Measurements from ENCODE around the gene SLC44A4. TPM values are rescaled to one million over a fixed set of nuclear protein-coding genes. Genes with fewer than 3 reads are reported as not detected.

Gene SLC44A4
- total and polyA plus RNA-seq, 9 of the 15 experiments (the other 6 are each of a cell fraction or from before 2014, with no cell fraction given): 7.9 to 18.6 (median 11.2) TPM

GRCh38 chr6:31900917-31901414 lies 22.2 kb upstream of the SLC44A4 start (continued):
- TF ChIP-seq, protein P1, sequence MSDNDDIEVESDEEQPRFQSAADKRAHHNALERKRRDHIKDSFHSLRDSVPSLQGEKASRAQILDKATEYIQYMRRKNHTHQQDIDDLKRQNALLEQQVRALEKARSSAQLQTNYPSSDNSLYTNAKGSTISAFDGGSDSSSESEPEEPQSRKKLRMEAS (CRISPR knock-in tag; IDR thresholded peaks at IDR 0.05): peak; percentile 92
- TF ChIP-seq POLR2B (IDR thresholded peaks at IDR 0.05; ENCODE audit: low read depth, partially characterized antibody): no peak
- TF ChIP-seq NCOA1 (IDR thresholded peaks at IDR 0.05; ENCODE audit: low read depth): no peak
- TF ChIP-seq BRF1 (IDR thresholded peaks at IDR 0.05; ENCODE audit: borderline replicate concordance, extremely low read depth, insufficient read length): no peak
- TF ChIP-seq NFXL1 (CRISPR knock-in tag; IDR thresholded peaks at IDR 0.05): no peak
- TF ChIP-seq RAD21 (CRISPR knock-in tag; conservative IDR thresholded peaks at IDR 0.05 in 1 of 2, IDR thresholded peaks at IDR 0.05 in 1 of 2): peak in 1 of 2 experiments; percentile 11; a peak in 1 of 4 replicates
- TF ChIP-seq, protein P2, sequence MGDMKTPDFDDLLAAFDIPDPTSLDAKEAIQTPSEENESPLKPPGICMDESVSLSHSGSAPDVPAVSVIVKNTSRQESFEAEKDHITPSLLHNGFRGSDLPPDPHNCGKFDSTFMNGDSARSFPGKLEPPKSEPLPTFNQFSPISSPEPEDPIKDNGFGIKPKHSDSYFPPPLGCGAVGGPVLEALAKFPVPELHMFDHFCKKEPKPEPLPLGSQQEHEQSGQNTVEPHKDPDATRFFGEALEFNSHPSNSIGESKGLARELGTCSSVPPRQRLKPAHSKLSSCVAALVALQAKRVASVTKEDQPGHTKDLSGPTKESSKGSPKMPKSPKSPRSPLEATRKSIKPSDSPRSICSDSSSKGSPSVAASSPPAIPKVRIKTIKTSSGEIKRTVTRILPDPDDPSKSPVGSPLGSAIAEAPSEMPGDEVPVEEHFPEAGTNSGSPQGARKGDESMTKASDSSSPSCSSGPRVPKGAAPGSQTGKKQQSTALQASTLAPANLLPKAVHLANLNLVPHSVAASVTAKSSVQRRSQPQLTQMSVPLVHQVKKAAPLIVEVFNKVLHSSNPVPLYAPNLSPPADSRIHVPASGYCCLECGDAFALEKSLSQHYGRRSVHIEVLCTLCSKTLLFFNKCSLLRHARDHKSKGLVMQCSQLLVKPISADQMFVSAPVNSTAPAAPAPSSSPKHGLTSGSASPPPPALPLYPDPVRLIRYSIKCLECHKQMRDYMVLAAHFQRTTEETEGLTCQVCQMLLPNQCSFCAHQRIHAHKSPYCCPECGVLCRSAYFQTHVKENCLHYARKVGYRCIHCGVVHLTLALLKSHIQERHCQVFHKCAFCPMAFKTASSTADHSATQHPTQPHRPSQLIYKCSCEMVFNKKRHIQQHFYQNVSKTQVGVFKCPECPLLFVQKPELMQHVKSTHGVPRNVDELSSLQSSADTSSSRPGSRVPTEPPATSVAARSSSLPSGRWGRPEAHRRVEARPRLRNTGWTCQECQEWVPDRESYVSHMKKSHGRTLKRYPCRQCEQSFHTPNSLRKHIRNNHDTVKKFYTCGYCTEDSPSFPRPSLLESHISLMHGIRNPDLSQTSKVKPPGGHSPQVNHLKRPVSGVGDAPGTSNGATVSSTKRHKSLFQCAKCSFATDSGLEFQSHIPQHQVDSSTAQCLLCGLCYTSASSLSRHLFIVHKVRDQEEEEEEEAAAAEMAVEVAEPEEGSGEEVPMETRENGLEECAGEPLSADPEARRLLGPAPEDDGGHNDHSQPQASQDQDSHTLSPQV (IDR thresholded peaks at IDR 0.05): peak; percentile 87
- TF ChIP-seq PPARD (CRISPR knock-in tag; IDR thresholded peaks at IDR 0.05): no peak
- no peak for TF ChIP-seq ID3 (CRISPR knock-in tag; IDR thresholded peaks at IDR 0.05)
- peak; percentile 39; the same call in 1 of the 2 replicates for TF ChIP-seq ID3 (tag; IDR thresholded peaks at IDR 0.05)
- no peak for TF ChIP-seq KLF16 (IDR thresholded peaks at IDR 0.05)
- TF ChIP-seq ASH1L (IDR thresholded peaks at IDR 0.05; ENCODE audit: borderline replicate concordance, low read depth, partially characterized antibody): no peak
- TF ChIP-seq, protein P3, sequence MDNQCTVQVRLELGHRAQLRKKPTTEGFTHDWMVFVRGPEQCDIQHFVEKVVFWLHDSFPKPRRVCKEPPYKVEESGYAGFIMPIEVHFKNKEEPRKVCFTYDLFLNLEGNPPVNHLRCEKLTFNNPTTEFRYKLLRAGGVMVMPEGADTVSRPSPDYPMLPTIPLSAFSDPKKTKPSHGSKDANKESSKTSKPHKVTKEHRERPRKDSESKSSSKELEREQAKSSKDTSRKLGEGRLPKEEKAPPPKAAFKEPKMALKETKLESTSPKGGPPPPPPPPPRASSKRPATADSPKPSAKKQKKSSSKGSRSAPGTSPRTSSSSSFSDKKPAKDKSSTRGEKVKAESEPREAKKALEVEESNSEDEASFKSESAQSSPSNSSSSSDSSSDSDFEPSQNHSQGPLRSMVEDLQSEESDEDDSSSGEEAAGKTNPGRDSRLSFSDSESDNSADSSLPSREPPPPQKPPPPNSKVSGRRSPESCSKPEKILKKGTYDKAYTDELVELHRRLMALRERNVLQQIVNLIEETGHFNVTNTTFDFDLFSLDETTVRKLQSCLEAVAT (IDR thresholded peaks at IDR 0.05): no peak
- peak in 1 of 2 experiments; percentile 73; a peak in 1 of 4 replicates for TF ChIP-seq FOXA3 (CRISPR knock-in tag; conservative IDR thresholded peaks at IDR 0.05 in 1 of 2, IDR thresholded peaks at IDR 0.05 in 1 of 2)
- TF ChIP-seq CREB5 (CRISPR knock-in tag; IDR thresholded peaks at IDR 0.05): no peak
- TF ChIP-seq ZNF24 (IDR thresholded peaks at IDR 0.05): no peak
- no peak for TF ChIP-seq ATF3 (IDR thresholded peaks at IDR 0.05)
- TF ChIP-seq ATF3 (CRISPR knock-in tag; conservative IDR thresholded peaks at IDR 0.05): no peak
- TF ChIP-seq ZNF143 (CRISPR knock-in tag; IDR thresholded peaks at IDR 0.05): peak; percentile 46; the same call in 1 of the 2 replicates
- peak; percentile 70; the same call in 1 of the 2 replicates for TF ChIP-seq ZBTB17 (CRISPR knock-in tag; IDR thresholded peaks at IDR 0.05)
